OCI-LY3 (cell line): ENCODE measurements around the gene NUPR1.

Experiments
- EZH2phosphoT487 ChIP-seq: fragments of 200-600 bp; shearing (Covaris generic); IDR thresholded peaks from 2 replicates; pipeline ENCODE4 v1.6.1; 2018; ENCODE audit warnings: antibody characterized with exemption, mixed run types, low read depth
- TF ChIP-seq, protein P1 (sequence below): fragments of 200-600, 300-600 bp; sonication (generic); IDR thresholded peaks from 2 replicates; pipeline ENCODE4 v1.5.1; 2014; ENCODE audit warnings: antibody characterized with exemption, low read length, low read depth

DNA sequence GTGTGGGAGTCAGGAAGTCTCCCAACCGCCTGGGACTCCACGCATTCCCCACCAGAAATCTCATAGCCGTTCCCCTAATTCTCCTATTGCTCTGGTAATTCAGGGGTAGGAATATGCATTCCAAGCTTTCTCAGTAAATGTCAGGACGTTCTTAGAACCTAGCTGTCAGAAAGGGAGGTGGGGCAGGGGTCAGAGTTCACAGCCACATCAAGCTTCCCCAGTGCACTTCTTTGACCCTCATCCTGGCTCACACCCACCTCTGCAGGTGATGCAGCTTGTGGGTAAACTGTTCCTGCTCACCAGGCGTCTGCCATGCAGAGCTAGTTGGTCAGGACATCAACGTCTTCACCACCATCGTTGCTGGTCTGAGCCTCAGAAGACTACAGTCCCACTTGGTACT lies 18.1 kb downstream of the NUPR1 start:
- TF ChIP-seq, protein P1, sequence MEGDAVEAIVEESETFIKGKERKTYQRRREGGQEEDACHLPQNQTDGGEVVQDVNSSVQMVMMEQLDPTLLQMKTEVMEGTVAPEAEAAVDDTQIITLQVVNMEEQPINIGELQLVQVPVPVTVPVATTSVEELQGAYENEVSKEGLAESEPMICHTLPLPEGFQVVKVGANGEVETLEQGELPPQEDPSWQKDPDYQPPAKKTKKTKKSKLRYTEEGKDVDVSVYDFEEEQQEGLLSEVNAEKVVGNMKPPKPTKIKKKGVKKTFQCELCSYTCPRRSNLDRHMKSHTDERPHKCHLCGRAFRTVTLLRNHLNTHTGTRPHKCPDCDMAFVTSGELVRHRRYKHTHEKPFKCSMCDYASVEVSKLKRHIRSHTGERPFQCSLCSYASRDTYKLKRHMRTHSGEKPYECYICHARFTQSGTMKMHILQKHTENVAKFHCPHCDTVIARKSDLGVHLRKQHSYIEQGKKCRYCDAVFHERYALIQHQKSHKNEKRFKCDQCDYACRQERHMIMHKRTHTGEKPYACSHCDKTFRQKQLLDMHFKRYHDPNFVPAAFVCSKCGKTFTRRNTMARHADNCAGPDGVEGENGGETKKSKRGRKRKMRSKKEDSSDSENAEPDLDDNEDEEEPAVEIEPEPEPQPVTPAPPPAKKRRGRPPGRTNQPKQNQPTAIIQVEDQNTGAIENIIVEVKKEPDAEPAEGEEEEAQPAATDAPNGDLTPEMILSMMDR = no peak
- no peak for TF ChIP-seq EZH2phosphoT487
